Activated naive CD4-positive, alpha-beta T cell treated with anti-CD3 and anti-CD28 coated beads, Interleukin-2, amount 50 U/mL, for 72 hours (primary cell): ENCODE data around the gene CEP85L. TPM values are rescaled to one million over a fixed set of nuclear protein-coding genes. Genes with fewer than 3 reads are reported as not detected.

Experiments
- ATAC-seq, 2 donors: fragments of 150-1000 bp; cut with Tn5 transposase; 2 replicates each; pipeline ENCODE4 v1.10.0; 2021; ENCODE audit warnings: mild to moderate bottlenecking in 2 of 2, moderate library complexity in 2 of 2
- DNase-seq, 2 donors: peaks; one replicate each; pipeline ENCODE4 v3.0.0; 2021 to 2022; ENCODE audit warnings: low spot score in 2 of 2
- H3K27ac Mint-ChIP-seq, 2 donors: one replicate each; pipeline ENCODE4 v1.8.0; 2022; ENCODE audit warnings: mild to moderate bottlenecking in 2 of 2, mixed read lengths in 2 of 2
- H3K36me3 Mint-ChIP-seq, 2 donors: one replicate each; pipeline ENCODE4 v1.8.0; 2022; ENCODE audit warnings: mixed read lengths in 2 of 2
- H3K9me3 Mint-ChIP-seq, 2 donors: one replicate each; pipeline ENCODE4 v1.8.0; 2022; ENCODE audit warnings: mixed read lengths in 2 of 2
- total RNA-seq, 2 donors: library from RNA; stranded (reverse); gene quantifications; one replicate each; pipeline ENCODE4 v1.2.3, GENCODE V29; 2022

The CEP85L gene
- total RNA-seq, 2 donors from 2014 or later: 38.5 to 41.3 TPM

DNA sequence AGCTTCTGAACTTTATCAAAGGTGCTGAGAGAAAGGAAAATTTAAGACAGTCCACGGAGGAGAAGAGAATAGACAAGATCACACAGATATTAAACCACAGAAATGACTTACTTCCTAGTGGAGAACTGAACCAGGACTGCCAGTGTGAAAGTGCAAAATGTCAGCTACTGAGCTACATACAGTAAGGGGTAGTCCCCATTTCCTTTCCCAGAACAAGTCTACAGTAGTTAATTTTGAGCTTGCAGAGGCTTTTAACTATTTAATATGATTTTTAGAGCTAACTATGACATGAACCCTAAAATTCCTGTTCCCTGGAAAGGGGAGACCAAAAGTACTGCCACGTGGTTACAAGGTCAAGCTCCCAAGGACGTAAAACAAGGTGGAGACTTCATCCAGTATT, 45.1 kb downstream of the CEP85L start:
- peaks cover 0 to 18% of the 10 kb centered on the region in 2 donors for H3K9me3 Mint-ChIP-seq
- H3K36me3 Mint-ChIP-seq: peaks cover 18 to 61% of the 10 kb centered on the region in 2 donors
- DNase-seq: no peak
- H3K27ac Mint-ChIP-seq: peak overlapping the region; percentile 6 to 36
- peak in 1 of 2 donors; percentile 99 for ATAC-seq

DNA sequence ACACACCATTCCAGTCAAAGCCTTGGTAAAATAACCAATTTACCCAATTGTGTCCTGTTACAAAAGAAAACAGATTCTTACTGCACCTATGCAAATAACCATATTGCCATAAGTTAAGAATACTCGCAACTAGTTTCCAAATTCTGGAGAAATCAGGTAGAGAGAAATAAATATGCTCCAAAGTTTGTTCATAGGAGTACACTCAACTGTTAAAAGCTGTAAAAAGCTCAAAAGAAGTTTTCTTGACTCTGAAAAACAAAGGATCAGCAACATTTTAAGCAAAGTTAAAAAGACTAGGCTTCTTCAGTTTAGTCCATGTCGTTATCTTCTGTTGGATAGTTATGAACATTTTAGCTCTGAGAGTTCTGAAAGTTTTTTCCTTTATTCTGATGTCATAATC, 48.0 kb downstream of the CEP85L start:
- Mint-ChIP-seq H3K9me3 (peaks cover 0 to 13% of the 10 kb centered on the region in 2 donors), H3K36me3 (peaks cover 16 to 59% of the 10 kb centered on the region in 2 donors), H3K27ac (no peak overlapping the region)
- DNase-seq: no peak
- no peak for ATAC-seq

DNA sequence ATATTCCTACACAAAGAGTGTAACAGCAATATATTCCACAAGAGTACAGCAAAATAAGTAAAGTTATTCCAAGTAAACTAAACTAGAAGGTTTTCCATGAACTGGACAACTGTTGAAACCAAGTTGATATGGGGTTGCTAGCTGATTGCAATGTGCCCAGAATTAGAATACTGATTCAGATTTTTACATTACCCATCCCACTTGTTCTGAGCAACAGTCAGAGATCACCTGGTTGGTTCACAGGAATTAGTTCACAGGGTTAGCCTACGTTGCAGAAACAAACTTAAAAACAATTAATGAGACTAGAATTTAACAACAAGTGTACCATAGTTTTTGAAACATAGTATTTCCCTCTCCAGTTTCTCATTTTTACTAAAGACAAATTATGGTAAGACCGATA, 49.1 kb downstream of the CEP85L start:
- Mint-ChIP-seq H3K27ac (no peak overlapping the region), H3K36me3 (peaks cover 19 to 70% of the 10 kb centered on the region in 2 donors), H3K9me3 (peaks cover 0 to 17% of the 10 kb centered on the region in 2 donors)
- ATAC-seq (no peak), DNase-seq (no peak)

DNA sequence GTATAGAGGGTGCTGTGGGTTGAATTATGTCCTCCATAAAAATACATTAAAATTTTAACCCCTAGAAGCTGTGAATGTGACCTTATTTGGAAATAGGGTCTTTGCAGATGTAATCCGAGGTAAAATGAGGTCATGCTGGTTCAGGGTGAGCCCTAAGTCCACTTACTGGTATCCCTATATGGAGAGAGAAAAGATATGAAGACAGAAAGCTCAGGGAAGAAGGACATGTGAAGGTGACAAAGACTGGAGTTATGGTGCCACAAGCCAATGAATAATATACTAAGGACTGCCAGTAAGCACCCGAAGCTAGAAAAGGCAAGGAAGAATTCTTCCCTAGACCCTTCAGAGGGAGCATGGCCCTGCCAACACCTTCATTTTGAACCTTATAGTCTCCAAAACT, 53.1 kb downstream of the CEP85L start:
- Mint-ChIP-seq H3K27ac (peak overlapping the region in 1 of 2 donors; percentile 31), H3K9me3 (peaks cover 0 to 15% of the 10 kb centered on the region in 2 donors), H3K36me3 (peaks cover 18 to 47% of the 10 kb centered on the region in 2 donors)
- ATAC-seq (no peak), DNase-seq (no peak)

DNA sequence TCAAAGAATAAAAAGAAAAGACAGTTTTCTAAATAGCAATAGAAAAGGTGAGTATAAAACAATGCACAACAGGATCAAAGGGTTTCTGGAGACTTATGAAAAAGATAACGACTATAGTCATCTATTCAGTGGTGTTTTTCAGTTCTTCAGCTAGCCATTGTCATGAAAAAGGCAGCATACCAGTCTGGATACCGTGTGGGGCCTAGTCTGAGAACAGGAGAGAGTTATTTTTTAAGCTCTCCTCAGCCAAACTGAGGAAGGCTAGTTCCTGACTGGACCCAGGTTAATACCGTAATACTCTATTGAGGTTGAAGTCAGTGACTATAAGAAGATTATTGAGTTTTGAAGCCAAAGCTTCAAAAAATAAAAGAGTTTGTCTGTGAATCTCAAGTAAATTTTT, 53.8 kb downstream of the CEP85L start:
- no peak for DNase-seq
- peak in 1 of 2 donors; percentile 35 for ATAC-seq
- no peak overlapping the region for H3K27ac Mint-ChIP-seq
- peaks cover 0 to 15% of the 10 kb centered on the region in 2 donors for H3K9me3 Mint-ChIP-seq
- H3K36me3 Mint-ChIP-seq: peaks cover 18 to 42% of the 10 kb centered on the region in 2 donors

DNA sequence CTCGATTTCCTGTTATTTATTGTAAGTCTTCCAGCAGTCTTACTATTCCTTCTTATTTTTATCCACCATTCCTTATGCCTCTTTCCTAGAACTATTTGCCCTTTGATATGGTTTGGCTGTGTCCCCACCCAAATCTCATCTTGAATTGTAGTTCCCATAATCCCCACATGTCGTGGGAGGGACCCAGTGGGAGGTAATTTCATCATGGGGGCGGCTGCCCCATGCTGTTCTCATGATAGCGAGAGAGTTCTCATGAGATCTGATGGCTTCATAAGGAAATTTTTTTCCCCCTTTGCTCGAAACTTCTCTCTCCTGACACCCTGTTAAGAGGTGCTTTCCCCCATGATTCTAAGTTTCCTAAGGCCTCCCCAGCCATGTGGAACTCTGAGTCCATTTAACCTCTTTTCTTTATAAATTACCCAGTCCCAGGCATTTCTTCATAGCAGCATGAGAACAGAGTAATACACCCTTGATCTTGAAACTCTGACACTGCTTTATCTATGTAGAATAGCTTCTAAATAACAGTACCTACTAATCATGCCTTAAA, 54.5 kb downstream of the CEP85L start:
- peak in 1 of 2 donors; percentile 90 for ATAC-seq
- Mint-ChIP-seq H3K27ac (peak overlapping the region; percentile 30 to 74), H3K36me3 (peaks cover 10 to 36% of the 10 kb centered on the region in 2 donors), H3K9me3 (peaks cover 0 to 15% of the 10 kb centered on the region in 2 donors)
- DNase-seq: no peak

DNA sequence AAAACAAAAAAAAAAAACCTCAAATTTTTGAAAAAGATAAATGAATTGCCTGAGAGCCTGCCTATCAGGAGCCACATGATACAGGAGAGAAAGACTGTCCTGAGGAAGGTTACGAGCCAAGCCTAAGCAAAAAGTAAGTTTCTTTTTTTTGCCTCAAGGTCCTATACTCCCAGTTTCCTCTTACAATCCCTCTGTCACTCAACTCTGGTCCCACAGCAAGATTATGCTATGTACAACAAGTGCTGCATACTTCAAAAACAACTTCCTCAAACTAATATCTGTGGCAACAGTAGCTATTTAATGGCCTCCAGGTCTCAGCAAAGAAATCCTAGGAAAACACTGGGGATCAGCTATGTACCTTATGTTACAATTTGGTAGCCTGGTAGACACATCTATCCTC, 56.5 kb downstream of the CEP85L start:
- ATAC-seq: no peak
- peaks cover 14 to 39% of the 10 kb centered on the region in 2 donors for H3K36me3 Mint-ChIP-seq
- no peak for DNase-seq
- H3K9me3 Mint-ChIP-seq: peaks cover 0 to 15% of the 10 kb centered on the region in 2 donors
- H3K27ac Mint-ChIP-seq: no peak overlapping the region

DNA sequence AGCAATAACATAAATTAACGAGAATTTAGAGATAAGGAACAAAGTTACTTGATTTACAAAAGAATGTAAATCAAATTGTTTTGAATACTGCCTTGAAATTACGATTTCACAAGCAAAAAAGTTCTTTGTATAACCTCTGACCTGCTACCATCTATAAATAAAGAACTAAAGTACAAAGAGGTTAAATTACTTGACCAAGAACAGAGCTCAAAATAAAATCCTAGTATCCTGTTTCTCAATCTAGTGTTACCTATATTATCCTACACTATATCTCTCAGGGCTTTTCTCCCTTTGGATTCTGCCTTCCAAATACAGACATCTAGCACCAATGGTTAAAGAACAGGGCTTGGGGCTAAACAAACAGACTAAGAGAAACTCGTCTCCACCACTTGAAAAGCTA, 59.5 kb downstream of the CEP85L start:
- Mint-ChIP-seq H3K9me3 (peaks cover 0 to 3% of the 10 kb centered on the region in 2 donors), H3K36me3 (peaks cover 7 to 16% of the 10 kb centered on the region in 2 donors), H3K27ac (no peak overlapping the region)
- ATAC-seq: no peak
- DNase-seq: no peak

DNA sequence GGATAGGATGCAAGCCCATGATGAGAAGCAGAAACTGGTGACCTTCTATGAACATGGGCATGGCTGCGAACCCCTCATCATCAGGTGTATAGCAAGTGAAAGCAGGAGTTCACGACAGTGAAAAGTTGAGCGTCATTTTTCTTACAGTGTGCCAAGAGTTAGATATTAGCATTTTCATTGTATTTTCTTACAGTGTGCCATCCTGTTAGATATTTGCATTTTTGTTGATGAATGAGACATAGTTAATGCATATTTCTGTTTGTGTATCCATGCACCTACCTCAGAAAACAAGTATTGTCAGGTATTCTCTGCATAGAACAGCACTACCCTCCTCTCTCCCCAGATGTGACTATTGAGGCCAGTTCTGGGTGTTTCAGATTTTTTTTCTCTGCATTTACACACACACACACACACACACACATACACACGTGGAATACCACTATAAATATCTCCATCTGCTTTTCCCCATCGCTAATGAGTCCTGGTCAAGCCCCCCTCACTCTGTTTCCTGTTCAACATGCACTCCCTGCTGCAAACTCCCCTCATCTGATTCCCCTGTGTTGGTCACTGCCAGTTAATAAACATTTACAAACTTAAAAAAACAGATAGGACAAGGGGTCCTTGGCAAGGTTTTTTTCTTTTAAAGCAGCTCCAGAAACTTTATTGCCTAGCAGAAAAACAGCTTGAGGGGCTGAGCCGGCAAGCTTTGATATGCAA, 61.6 kb downstream of the CEP85L start:
- DNase-seq (no peak), ATAC-seq (no peak)
- Mint-ChIP-seq H3K9me3 (peaks cover 0 to 5% of the 10 kb centered on the region in 2 donors), H3K27ac (no peak overlapping the region), H3K36me3 (peaks cover 4 to 17% of the 10 kb centered on the region in 2 donors)

DNA sequence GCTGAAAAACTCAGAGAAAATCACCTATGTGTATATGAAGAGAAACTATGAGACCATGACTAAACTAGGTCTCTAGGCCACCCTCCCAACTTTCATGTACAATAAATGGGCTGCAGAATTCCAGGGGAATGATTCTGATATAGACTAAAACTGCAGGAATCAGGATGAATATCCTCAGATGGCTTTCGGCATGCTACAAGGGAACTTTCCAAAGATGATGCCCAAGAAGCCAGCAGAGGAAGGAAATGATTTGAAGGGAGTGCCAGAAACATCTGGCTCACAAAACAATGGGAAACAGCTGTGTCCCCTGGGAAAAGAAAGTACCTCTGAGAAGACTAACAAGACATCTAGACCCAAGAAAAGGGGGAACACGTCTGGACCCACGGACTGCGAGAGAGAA, 62.2 kb downstream of the CEP85L start:
- H3K9me3 Mint-ChIP-seq: peaks cover 0 to 5% of the 10 kb centered on the region in 2 donors
- DNase-seq (no peak), ATAC-seq (no peak)
- H3K27ac Mint-ChIP-seq: no peak overlapping the region
- H3K36me3 Mint-ChIP-seq: peaks cover 4 to 17% of the 10 kb centered on the region in 2 donors

DNA sequence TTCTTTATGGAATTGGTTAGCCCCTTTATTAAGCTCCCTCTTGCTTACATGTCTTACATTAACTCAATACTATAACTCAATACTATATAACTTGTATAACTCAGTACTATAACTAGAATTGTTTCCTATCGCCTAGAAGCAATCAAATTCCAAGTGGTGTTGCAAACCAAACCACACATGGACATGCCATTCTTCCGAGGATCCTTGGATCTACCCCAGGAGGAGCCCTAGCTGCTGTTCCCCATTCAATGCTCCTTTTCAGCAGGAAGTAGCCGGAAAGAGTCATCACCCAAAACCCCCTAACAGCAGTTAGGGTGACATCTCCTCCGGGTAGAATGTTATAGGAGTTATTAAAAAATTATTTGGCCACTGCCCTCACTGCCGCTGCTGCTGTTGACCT, 62.8 kb downstream of the CEP85L start:
- ATAC-seq (no peak), DNase-seq (no peak)
- Mint-ChIP-seq H3K36me3 (peaks cover 4 to 17% of the 10 kb centered on the region in 2 donors), H3K27ac (no peak overlapping the region), H3K9me3 (peaks cover 0 to 5% of the 10 kb centered on the region in 2 donors)

DNA sequence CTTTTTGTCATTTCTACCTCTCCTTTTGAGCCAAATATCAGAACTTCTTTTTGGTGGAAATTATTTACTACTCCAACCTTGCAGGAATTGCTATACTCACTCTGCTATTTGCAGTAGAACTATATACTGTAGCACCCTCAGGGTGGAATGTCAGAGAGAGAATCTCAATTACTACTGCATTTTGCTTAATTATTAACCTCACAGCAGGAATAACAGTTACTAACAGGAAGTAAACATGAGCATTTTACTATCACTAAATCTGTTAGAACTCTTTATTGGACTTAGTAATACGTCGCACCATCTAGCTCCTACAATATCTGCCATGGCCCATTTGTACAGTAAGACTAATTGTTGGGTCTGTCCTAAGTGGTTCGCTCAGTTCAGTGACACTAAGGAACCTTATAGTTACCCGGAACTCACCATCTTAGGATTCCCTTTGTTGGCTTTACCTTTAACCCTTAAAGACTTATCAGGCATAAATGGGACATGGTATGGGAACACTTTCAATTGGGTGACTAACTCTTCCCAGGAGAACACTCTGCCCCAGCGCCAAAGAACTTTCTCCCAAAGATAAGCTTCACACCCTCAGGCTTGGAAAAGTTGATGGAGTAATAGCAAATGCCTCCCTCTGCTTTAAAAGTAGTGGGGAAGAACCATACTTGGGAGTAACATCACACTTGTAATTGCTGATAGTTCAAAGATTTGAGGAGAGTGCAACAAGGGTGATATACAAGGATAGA, 64.5 kb downstream of the CEP85L start:
- Mint-ChIP-seq H3K9me3 (peaks cover 0 to 5% of the 10 kb centered on the region in 2 donors), H3K27ac (no peak overlapping the region), H3K36me3 (peaks cover 4 to 22% of the 10 kb centered on the region in 2 donors)
- no peak for ATAC-seq
- DNase-seq: no peak

DNA sequence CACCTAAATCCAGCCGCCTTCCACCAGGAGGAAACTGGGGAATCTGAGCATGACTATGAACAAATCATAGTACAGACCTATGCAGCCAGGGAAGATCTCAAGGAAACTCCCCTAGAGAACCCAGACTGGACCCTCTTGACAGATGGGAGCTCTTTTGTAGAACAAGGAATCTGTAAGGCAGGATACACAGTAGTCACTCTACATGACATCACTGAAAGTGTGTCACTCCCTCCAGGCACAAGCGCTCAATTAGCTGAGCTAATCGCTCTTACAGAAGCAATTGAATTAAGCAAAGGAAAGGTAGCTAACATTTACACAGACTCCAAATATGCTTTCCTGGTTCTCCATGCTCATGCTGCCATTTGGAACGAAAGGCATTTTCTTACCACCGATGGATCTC, 66.5 kb downstream of the CEP85L start:
- H3K9me3 Mint-ChIP-seq: peaks cover 9 to 17% of the 10 kb centered on the region in 2 donors
- peaks cover 13 to 36% of the 10 kb centered on the region in 2 donors for H3K36me3 Mint-ChIP-seq
- DNase-seq (no peak), ATAC-seq (no peak)
- no peak overlapping the region for H3K27ac Mint-ChIP-seq

DNA sequence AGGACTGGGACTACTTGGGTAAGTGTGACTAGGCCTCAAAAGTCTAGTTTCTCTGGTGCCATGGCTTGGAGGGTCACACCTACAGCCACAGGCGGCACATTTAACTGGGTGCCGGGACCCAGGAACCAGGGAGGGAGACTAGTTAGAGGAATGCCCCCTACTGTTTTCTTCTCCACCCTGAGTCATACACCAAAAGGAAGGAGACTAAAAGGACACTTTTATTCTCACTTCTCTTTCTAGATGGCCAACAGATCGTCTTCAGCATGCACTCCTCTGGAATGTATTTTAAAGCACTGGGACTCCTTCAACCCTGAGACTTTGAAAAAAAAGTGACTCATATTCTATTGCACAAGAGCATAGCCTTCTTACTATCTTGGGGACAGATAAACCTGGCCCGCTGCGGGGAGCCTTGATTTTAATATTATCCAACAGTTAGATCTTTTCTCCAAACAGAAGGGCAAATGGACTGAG, 69.9 kb downstream of the CEP85L start:
- peaks cover 16 to 38% of the 10 kb centered on the region in 2 donors for H3K9me3 Mint-ChIP-seq
- H3K36me3 Mint-ChIP-seq: peaks cover 28 to 68% of the 10 kb centered on the region in 2 donors
- ATAC-seq (peak in 1 of 2 donors; percentile 28), DNase-seq (no peak)
- peak overlapping the region in 1 of 2 donors; percentile 35 for H3K27ac Mint-ChIP-seq

DNA sequence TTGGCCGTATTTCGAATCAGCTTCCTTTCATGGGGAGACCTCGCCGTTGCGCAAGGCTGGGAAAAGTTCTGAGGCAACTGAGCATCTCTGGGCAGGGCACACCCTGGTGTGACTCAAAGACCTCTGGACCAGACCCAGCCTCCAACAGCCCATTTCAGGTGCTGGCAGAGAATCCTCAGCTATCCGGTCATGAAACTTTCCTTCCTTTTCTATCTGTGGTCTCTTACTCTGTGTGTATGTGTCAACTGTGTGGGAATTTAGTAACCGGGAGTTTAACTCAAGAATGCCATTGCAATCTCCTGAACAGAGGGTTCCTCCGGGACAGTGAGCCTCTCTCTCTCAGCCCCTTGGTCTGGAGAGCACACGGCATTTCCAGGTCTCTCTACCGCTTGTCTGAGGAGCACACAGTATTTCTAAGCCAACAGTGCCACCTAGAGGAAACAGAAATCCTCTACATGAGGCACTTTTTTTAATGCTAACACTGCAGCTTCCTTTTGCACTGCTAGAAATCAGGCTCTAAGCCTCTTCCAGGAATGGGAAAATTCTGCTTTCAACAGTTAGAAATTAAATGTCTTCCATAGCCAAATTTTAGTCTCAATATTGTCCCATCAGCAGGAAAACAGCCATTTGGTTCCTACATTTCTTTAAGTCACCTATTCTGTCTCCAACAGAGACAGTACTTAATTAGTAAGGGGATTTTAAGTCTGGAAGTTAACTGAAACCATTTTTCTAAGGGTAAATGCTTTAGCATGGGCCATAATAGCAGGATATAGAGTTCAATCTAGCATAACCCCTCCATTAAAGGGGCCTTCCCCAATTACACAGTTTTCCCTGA, 70.6 kb downstream of the CEP85L start:
- ATAC-seq (peak; percentile 57 to 60), DNase-seq (no peak)
- Mint-ChIP-seq H3K9me3 (peaks cover 24 to 41% of the 10 kb centered on the region in 2 donors), H3K27ac (peak overlapping the region; percentile 35 to 90), H3K36me3 (peaks cover 35 to 68% of the 10 kb centered on the region in 2 donors)

DNA sequence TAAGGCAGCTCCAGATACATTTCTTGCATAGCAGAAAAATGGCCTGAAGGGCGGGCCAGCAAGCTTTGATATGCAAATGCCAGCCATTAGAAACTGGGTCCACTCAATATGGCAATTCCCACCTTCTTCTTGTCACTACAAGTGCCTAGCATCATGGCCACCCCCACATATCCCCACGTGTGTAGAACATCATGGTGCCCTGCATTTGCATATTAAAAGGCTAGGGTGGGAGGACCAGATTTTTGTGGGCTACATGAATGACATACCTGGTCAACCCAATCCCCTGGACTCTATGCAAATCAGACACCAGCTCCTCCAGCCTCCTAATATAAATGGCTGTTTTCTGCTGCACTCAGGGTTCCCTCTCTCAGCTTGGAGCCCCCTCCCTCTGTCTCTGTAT, 71.6 kb downstream of the CEP85L start:
- Mint-ChIP-seq H3K36me3 (peaks cover 45 to 78% of the 10 kb centered on the region in 2 donors), H3K27ac (peak overlapping the region in 1 of 2 donors; percentile 81), H3K9me3 (peaks cover 26 to 51% of the 10 kb centered on the region in 2 donors)
- ATAC-seq (no peak), DNase-seq (no peak)
